NB4 (cell line): ENCODE results near the gene KCTD21.

Source experiments
- CTCF ChIP-seq: IDR thresholded peaks from one replicate; pipeline ENCODE4 v1.5.1; 2012; ENCODE audit warnings: low read depth, low read length
- MYC ChIP-seq: IDR thresholded peaks from 2 replicates; pipeline ENCODE4 v1.6.1; 2011; ENCODE audit warnings: low read depth, low read length
- POLR2A ChIP-seq: IDR thresholded peaks from 2 replicates; pipeline ENCODE4 v1.6.1; 2011; ENCODE audit warnings: mild to moderate bottlenecking; ENCODE audit not compliant: insufficient read length; ENCODE audit errors: extremely low read depth
- TF ChIP-seq, protein P1 (sequence below): IDR thresholded peaks from 2 replicates; pipeline ENCODE4 v1.6.1; 2011; ENCODE audit warnings: low read depth, low read length

DNA sequence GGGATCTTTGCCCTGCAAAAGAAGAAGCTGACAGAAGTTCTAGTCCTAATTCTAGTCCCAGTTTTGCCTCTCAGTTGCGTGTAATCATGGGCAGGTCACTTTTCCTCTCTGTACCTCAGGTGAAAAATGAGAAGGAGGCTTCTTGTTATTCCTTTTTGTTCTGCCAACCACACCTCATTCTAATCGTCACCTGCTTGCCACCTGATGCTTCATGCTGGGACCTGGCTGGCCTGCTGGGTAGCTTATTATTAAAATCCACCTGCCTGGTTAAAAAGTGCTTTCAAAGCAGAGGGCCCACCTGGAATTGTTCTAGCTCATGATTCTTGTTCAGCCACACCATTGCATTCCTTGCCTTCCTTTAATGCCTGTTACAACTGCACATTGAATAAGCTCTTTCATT lies 40.6 kb downstream of the KCTD21 start:
- no peak for TF ChIP-seq CTCF
- TF ChIP-seq POLR2A, result no peak
- TF ChIP-seq, protein P1, sequence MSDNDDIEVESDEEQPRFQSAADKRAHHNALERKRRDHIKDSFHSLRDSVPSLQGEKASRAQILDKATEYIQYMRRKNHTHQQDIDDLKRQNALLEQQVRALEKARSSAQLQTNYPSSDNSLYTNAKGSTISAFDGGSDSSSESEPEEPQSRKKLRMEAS, result no peak
- TF ChIP-seq MYC, result no peak
